LNCaP clone FGC (cell line): ENCODE measurements around the gene CDH12.

Source experiments
- DNase-seq: peaks from one replicate; pipeline ENCODE4 v3.0.0-alpha.2; 2011; ENCODE audit warnings: low read depth
- H3K4me3 ChIP-seq: 2 replicates; pipeline ENCODE4 v1.5.1; 2011; ENCODE audit warnings: mild to moderate bottlenecking, low read depth, low read length, control low read depth
- TF ChIP-seq, protein P1 (sequence below): IDR thresholded peaks from 2 replicates; pipeline ENCODE4 v1.5.1; 2012; ENCODE audit warnings: mild to moderate bottlenecking; ENCODE audit not compliant: control insufficient read depth, insufficient read depth; ENCODE audit errors: extremely low read depth

The CDH12 gene

GRCh38 chr5:22249209-22249729 is 603.9 kb downstream of the CDH12 start:
- no peak for DNase-seq

DNA sequence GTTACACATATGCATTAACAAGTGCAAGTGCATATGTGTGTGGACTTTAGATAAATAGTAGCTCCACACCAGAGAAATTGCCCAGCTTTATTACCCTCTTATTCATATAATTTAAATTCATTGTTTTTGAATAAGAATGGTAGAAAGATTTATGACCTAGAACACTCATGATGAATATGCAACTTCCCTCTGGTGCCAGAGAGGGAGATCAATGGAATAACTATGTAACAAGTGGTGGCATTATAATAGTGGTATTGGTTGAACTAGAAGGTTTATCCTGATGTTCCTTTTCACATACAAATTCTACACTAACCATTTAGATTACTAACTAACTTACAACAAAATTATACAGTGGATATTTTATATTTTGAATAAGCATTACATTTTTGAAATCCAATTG is 607.4 kb downstream of the CDH12 start:
- TF ChIP-seq, protein P1, sequence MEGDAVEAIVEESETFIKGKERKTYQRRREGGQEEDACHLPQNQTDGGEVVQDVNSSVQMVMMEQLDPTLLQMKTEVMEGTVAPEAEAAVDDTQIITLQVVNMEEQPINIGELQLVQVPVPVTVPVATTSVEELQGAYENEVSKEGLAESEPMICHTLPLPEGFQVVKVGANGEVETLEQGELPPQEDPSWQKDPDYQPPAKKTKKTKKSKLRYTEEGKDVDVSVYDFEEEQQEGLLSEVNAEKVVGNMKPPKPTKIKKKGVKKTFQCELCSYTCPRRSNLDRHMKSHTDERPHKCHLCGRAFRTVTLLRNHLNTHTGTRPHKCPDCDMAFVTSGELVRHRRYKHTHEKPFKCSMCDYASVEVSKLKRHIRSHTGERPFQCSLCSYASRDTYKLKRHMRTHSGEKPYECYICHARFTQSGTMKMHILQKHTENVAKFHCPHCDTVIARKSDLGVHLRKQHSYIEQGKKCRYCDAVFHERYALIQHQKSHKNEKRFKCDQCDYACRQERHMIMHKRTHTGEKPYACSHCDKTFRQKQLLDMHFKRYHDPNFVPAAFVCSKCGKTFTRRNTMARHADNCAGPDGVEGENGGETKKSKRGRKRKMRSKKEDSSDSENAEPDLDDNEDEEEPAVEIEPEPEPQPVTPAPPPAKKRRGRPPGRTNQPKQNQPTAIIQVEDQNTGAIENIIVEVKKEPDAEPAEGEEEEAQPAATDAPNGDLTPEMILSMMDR = no peak
- H3K4me3 ChIP-seq = no peak overlapping the region
- no peak for DNase-seq

More at GRCh38 chr5:22249209-22249729, 603.9 kb downstream of the CDH12 start:
- TF ChIP-seq, protein P1 = no peak
- no peak overlapping the region for H3K4me3 ChIP-seq

DNA sequence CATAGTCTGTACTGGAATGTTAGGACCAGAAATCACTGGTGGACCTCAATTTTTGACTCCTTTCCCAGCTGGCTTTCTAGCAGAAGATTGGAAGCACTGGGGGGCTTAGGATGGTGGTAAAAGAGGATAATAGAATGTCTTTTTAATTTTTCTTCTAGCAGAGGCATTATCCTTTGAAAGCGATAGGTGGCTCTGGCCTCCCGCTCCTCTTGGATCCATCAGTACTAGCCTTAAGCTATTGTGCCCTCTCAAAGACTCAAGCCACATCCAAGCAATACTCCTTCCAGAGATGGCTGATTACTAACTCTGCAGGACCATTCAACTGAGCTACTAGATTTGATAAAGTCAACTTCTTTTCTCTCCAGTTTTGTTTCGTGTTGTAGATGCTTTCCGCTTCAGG is 610.6 kb downstream of the CDH12 start:
- H3K4me3 ChIP-seq = no peak overlapping the region
- DNase-seq = no peak
- TF ChIP-seq, protein P1 = peak; percentile 47

DNA sequence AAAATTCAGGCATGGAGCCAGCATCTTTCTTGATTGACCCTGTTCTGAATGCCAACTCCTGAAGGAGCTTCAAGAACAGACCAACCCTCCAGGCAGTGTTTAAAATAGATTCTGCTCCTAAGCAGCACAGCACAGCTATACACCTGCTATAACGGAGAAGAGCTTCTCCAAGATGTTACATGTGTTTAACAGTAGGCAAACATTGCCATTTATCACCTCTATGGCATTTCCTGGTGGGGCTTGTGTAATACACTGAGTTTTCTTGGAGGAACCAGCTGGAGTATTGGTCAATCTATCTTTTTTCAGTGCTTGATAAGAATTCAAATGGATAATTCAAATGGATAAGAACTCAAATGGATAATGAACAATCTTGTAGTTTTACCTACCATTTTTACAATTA is 615.1 kb downstream of the CDH12 start:
- no peak for DNase-seq
- H3K4me3 ChIP-seq = no peak overlapping the region
- TF ChIP-seq, protein P1 = no peak

- no peak for DNase-seq
- no peak overlapping the region for H3K4me3 ChIP-seq
- TF ChIP-seq, protein P1 = no peak
These were observed 626.7 kb downstream of the CDH12 start for GRCh38 chr5:22226423-22226822.

GRCh38 chr5:22223079-22223478 is 630.1 kb downstream of the CDH12 start:
- H3K4me3 ChIP-seq = no peak overlapping the region
- TF ChIP-seq, protein P1 = no peak
- DNase-seq = no peak
